Natural killer cell (primary cell): ENCODE data around the gene FLOT1. TPM values are rescaled to one million over a fixed set of nuclear protein-coding genes. Genes with fewer than 3 reads are reported as not detected.

Experiments used
- ATAC-seq, 3 donors: fragments of 150-1000 bp in 2 of 3; fragments of 200-7000 bp in 1 of 3; cut with Tn5 transposase; 1 replicate in 1 of 3; 2 replicates in 2 of 3; pipeline ENCODE4 v1.10.0; 2021; ENCODE audit warnings: mild to moderate bottlenecking in 2 of 3, moderate library complexity in 2 of 3
- DNase-seq, 2 donors: peaks; one replicate each; pipeline versions ENCODE4 v3.0.0 to v3.0.0-alpha.2; 2013 to 2021; ENCODE audit warnings: mixed read lengths in 1 of 2
- H3K27ac ChIP-seq: one replicate; pipeline ENCODE4 v1.5.1; 2013; ENCODE audit warnings: mild to moderate bottlenecking, low read length
- H3K27me3 ChIP-seq: one replicate; pipeline ENCODE4 v1.6.1; 2013; ENCODE audit warnings: low read length; ENCODE audit not compliant: control insufficient read depth, insufficient read depth
- H3K36me3 ChIP-seq: one replicate; pipeline ENCODE4 v1.6.1; 2013; ENCODE audit warnings: low read length; ENCODE audit not compliant: control insufficient read depth, insufficient read depth
- H3K4me1 ChIP-seq: one replicate; pipeline ENCODE4 v1.6.1; 2013; ENCODE audit warnings: low read length; ENCODE audit not compliant: control insufficient read depth, insufficient read depth
- H3K4me3 ChIP-seq: one replicate; pipeline ENCODE4 v1.5.1; 2013; ENCODE audit warnings: low read length
- H3K9me3 ChIP-seq: one replicate; pipeline ENCODE4 v1.6.1; 2013; ENCODE audit warnings: low read length; ENCODE audit not compliant: control insufficient read depth, insufficient read depth
- H3K27ac Mint-ChIP-seq, 2 donors: one replicate each; pipeline ENCODE4 v1.8.0; 2022; ENCODE audit warnings: mild to moderate bottlenecking in 2 of 2, mixed read lengths in 2 of 2, moderate library complexity in 1 of 2
- H3K27me3 Mint-ChIP-seq, 2 donors: one replicate each; pipeline ENCODE4 v1.8.0; 2022; ENCODE audit warnings: low read depth in 2 of 2, mixed read lengths in 2 of 2
- H3K36me3 Mint-ChIP-seq: one replicate; pipeline ENCODE4 v1.8.0; 2022; ENCODE audit warnings: mixed read lengths
- H3K4me1 Mint-ChIP-seq, 2 donors: one replicate each; pipeline ENCODE4 v1.8.0; 2022; ENCODE audit warnings: mixed read lengths in 2 of 2
- H3K4me3 Mint-ChIP-seq: one replicate; pipeline ENCODE4 v1.8.0; 2022; ENCODE audit warnings: mild to moderate bottlenecking, moderate library complexity, mixed read lengths
- H3K9me3 Mint-ChIP-seq, 2 donors: one replicate each; pipeline ENCODE4 v1.8.0; 2022; ENCODE audit warnings: mixed read lengths in 2 of 2
- CTCF ChIP-seq: fragments of 200-600 bp; IDR thresholded peaks from one replicate; pipeline ENCODE4 v1.8.0; 2022; ENCODE audit warnings: antibody characterized with exemption
- WGBS: methylation state at CpG from one replicate; pipeline ENCODE4 v1.1.7; 2013; ENCODE audit warnings: missing lambda C conversion rate; ENCODE audit not compliant: insufficient coverage; 5-methylcytosine and 5-hydroxymethylcytosine counted together
- intact Hi-C: fragments of 100-400 bp; cut with micrococcal nuclease; formaldehyde crosslinking; loops from one replicate; pipeline ENCODE4 v1.14.2; 2022
- total RNA-seq, 4 donors: library from RNA; stranded (reverse); fragments of 120-200 nt in 1 of 4; gene quantifications; one replicate each; pipeline versions ENCODE4 v1.2.3 to v1.2.4, GENCODE V29; 2013 to 2022

FLOT1 gene
- total RNA-seq, 3 donors from 2014 or later (not counting 1 experiment from before 2014, with no cell fraction given): 73.1 to 113 (median 94.2) TPM

GRCh38 chr6:30778001-30778635 is 35.6 kb upstream of the FLOT1 start:
- Histone ChIP-seq H3K4me1 (peaks cover 12% of the 10 kb centered on the region), H3K36me3 (no peaks in the 10 kb centered on the region), H3K4me3 (no peak overlapping the region), H3K27ac (no peak overlapping the region), H3K27me3 (no peaks in the 10 kb centered on the region), H3K9me3 (no peaks in the 10 kb centered on the region)
- no peaks in the 10 kb centered on the region for H3K36me3 Mint-ChIP-seq
- H3K4me3 Mint-ChIP-seq: no peak overlapping the region
- no peak for TF ChIP-seq CTCF
- intact Hi-C loops: no loop called here
- 91% methylated on average over 3 of the region's 3 CpGs for WGBS
- ATAC-seq (no peak), DNase-seq (no peak)
- H3K27me3 Mint-ChIP-seq: peaks cover 0 to 10% of the 10 kb centered on the region in 2 donors
- peaks cover 6 to 8% of the 10 kb centered on the region in 2 donors for H3K4me1 Mint-ChIP-seq
- H3K9me3 Mint-ChIP-seq: no peaks in the 10 kb centered on the region
- H3K27ac Mint-ChIP-seq: no peak overlapping the region

- no peak for ATAC-seq
- Histone ChIP-seq H3K36me3 (no peaks in the 10 kb centered on the region), H3K9me3 (no peaks in the 10 kb centered on the region), H3K27me3 (no peaks in the 10 kb centered on the region), H3K4me3 (no peak overlapping the region), H3K27ac (no peak overlapping the region), H3K4me1 (peaks cover 12% of the 10 kb centered on the region)
- no peak for DNase-seq
- Mint-ChIP-seq H3K4me1 (peaks cover 7 to 11% of the 10 kb centered on the region in 2 donors), H3K27me3 (peaks cover 0 to 10% of the 10 kb centered on the region in 2 donors), H3K9me3 (no peaks in the 10 kb centered on the region), H3K4me3 (no peak overlapping the region), H3K36me3 (no peaks in the 10 kb centered on the region), H3K27ac (no peak overlapping the region)
- WGBS: 92% methylated on average over 3 of the region's 3 CpGs
- intact Hi-C loops: no loop called here
- TF ChIP-seq CTCF: no peak
Observed at GRCh38 chr6:30777155-30777485, 34.6 kb upstream of the FLOT1 start.

GRCh38 chr6:30776390-30777154 is 34.1 kb upstream of the FLOT1 start:
- Histone ChIP-seq H3K9me3 (no peaks in the 10 kb centered on the region), H3K4me1 (peaks cover 6% of the 10 kb centered on the region), H3K4me3 (no peak overlapping the region), H3K27ac (no peak overlapping the region), H3K36me3 (no peaks in the 10 kb centered on the region), H3K27me3 (no peaks in the 10 kb centered on the region)
- H3K4me3 Mint-ChIP-seq: no peak overlapping the region
- intact Hi-C loops: no loop called here
- no peak for DNase-seq
- TF ChIP-seq CTCF: no peak
- peaks cover 1 to 6% of the 10 kb centered on the region in 2 donors for H3K4me1 Mint-ChIP-seq
- H3K9me3 Mint-ChIP-seq: no peaks in the 10 kb centered on the region
- no peak for ATAC-seq
- no peak overlapping the region for H3K27ac Mint-ChIP-seq
- no peaks in the 10 kb centered on the region for H3K36me3 Mint-ChIP-seq
- H3K27me3 Mint-ChIP-seq: peaks cover 0 to 10% of the 10 kb centered on the region in 2 donors
- 69% methylated on average over 3 of the region's 5 CpGs for WGBS
